HPDE6-E6E7 (cell line): Measurements from ENCODE around the gene NCBP1.
"Not testable (repeated sequence)": the region's sequence is repeated elsewhere in the genome, so short reads cannot be mapped to it uniquely, and the experiment has no call there.

Experiments
- DNase-seq: peaks from one replicate; pipeline ENCODE4 v3.0.0; 2011; ENCODE audit warnings: missing footprints; ENCODE audit errors: extremely low spot score

NCBP1 gene

GRCh38 chr9:97672403-97672802 lies 38.8 kb downstream of the NCBP1 start:
- DNase-seq, result no peak

DNA sequence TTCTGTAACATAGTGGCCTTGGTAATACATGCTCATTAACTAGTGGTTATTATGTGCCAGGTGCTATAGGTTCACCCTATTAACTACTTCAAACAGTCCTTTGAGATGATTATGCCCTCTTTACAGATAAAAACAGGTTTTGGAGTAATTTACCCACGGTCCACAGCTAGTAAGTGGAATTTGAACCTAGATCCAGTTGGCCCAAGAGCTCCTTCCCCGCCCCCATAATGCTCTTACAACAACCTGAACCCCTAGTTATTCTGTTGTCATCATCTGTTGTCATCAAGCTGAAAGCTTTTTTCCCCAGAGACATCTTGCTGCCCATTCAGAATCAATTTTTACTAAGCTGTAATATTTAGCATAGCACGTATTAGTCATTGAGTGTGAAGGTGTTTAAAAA lies 40.3 kb downstream of the NCBP1 start:
- no peak for DNase-seq

DNA sequence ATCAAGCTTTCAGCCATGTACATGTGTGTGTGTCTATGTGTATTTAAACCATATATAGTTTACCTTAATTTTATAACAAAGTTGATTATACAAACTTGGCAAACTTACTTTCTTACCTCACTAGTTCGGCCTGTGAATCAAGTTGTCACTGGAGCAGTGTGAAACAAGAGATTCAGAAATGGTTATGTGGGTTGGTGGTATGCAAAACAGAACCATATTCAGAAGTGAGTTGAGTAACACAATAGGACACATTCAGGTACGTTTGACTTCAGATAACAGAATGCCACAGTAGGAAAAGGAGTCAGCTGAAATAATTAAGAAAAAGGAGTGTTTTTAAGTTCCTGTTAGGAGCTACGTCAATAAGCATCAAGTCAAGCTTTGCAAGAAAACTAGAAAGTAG lies 42.0 kb downstream of the NCBP1 start:
- DNase-seq, result no peak

DNA sequence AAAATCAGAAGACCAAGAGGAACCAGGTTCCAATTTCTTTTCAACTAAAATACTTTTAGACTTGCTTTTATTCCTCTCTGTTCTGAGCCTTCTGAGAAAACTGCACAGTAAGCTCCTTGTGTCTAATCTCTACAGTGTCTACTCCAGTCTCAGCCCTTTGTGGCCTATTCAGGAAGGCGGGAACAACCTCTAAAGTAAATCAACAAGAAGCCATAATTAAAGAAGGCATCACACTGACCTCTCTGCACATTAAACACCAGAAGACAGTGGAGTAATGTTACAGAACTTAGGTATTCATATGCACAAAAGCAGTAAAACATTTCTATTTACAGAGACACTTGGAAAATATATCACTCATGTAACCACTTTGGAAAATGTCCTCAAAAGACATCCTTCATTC lies 48.6 kb downstream of the NCBP1 start:
- DNase-seq, result no peak

- no peak for DNase-seq
Measured at GRCh38 chr9:97688654-97689053, 55.0 kb downstream of the NCBP1 start.

- no peak for DNase-seq
Measured at GRCh38 chr9:97689401-97690180, 56.0 kb downstream of the NCBP1 start.

DNA sequence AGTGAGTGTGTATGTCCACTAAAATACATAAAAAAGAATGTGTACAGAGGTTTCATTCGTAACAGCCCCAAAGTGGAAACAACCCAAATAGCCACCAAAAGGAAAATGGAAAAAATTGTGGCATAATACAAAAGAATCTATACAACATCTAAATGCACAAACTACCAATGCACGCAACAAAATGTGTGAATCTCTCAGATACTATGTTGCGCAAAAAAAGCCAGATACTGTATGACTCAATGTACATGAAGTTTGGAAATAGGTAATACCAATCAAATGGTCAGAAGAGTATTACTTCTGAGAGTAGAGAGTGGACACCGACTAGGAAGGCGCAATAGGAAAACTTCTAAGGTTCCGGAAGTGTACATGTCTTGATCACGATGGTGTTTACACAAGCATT lies 61.1 kb downstream of the NCBP1 start:
- no peak for DNase-seq

DNA sequence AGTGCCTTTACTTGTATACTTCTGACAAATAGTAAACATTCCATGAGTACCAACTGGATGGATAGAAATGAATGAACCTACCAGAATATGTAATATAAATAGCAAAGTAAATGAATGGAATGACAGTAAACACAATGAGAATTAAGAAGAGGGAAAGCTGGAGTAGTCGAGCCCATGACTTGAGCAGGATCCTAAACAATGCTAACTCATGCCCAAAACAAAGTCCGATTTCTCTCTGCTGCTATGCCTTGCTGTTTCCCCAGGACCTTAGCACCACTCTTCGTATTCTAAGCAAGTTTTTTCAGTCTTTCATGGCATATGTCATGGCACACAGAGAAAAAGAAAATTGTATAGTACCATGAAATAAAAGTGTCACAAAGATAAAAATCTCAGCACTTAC lies 61.8 kb downstream of the NCBP1 start:
- DNase-seq, result no peak

GRCh38 chr9:97695995-97696802 lies 62.6 kb downstream of the NCBP1 start:
- DNase-seq, result no peak

DNA sequence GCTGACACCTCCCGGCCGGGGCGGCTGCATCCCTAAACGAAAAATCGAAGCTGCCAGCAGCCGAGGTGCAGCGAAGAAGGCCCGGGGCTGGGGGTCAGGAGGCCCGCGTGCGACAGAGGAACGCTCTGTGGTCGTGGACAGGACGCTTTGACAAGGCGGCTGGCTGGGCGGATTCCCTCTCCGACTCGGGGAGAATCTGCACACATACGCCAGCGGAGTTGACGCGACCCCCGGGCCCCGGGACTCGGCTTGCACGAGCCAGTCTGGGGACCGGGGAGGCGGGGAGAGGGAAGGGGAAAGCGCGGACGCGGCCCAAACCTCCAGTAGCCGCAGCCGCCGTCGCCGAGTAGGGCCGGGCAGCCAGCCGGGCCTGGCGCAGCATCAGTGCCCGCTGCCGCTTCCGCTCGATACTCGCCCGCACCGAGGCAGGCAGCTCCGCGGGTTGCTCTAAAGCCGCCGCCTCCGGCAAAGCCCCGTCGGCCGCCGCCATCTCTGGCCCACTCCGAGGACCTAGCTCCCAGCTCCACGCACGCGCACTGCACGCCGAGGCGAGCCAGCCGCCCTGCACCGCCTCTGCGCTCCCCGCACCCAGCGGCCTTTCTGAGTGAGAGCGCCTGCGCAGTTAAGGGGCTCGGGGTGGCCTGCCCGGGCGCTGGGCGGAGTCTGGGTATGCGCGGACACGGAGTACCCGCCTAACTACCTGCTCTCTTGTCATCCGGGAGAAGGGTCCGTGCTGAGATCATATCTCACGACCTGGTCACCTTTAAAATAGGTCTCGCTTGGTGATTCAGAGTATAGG lies 63.4 kb downstream of the NCBP1 start, which contains the start of gene XPA:
XPA (minus strand) TSS at position 538 of the 799 bp plus-strand sequence; CDS start at position 490, 48 bp downstream.
- peak; percentile 99 for DNase-seq

DNA sequence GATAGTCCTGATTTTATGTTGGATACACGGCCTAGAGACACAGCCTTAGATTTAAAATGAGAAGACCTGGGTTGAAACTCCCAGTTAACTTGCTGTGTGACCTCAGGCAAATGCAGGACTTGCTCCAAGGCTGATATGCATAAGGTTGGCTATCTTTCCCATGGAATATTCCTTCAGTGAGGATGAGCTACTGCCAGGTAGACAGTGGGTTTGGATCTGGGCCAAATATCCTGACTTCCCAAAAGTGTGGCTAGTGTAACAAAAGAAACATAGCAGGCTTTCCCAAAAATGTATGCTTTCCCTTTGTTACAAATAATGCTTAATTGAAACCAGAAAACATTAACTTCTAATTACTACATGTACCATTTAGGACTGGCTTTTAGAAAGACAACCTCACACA lies 64.2 kb downstream of the NCBP1 start:
- no peak for DNase-seq

- no peak for DNase-seq
Measured at GRCh38 chr9:97698865-97699264, 65.2 kb downstream of the NCBP1 start.

DNA sequence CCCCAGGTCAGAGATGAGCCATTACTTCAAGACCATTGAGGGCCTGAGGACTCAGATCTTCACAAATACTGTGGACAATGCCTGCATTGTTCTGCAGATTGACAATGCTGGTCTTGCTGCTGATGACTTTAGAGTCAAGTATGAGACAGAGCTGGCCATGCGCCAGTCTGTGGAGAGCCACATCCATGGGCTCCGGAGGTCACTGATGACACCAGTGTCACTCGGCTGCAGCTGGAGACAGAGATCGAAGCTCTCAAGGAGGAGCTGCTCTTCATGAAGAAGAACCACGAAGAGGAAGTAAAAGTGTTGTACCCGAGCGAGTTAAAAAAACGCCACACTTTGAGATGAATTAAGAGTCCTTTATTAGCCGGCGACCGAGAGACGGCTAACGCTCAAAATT lies 65.7 kb downstream of the NCBP1 start:
- DNase-seq, result not testable (repeated sequence)

DNA sequence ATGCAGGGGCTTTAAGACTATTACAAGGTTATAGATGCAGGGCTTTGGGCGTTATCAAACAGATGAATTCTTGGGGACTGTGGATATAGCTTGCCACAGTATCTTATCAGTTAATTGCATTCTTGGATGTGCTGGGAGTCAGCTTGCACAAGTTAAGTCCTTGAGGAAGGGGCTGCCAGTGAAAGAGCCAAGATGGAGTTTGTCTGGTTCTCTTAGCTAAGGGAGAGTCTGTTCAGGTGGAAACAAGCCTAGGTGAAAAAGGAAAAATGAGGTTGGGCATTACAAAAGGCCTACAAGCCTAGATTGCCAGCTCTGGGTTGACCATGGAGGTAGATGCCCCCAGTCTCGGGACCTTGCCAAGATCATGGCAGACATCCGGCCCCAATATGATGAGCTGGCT lies 66.2 kb downstream of the NCBP1 start:
- DNase-seq, result not testable (repeated sequence)

DNA sequence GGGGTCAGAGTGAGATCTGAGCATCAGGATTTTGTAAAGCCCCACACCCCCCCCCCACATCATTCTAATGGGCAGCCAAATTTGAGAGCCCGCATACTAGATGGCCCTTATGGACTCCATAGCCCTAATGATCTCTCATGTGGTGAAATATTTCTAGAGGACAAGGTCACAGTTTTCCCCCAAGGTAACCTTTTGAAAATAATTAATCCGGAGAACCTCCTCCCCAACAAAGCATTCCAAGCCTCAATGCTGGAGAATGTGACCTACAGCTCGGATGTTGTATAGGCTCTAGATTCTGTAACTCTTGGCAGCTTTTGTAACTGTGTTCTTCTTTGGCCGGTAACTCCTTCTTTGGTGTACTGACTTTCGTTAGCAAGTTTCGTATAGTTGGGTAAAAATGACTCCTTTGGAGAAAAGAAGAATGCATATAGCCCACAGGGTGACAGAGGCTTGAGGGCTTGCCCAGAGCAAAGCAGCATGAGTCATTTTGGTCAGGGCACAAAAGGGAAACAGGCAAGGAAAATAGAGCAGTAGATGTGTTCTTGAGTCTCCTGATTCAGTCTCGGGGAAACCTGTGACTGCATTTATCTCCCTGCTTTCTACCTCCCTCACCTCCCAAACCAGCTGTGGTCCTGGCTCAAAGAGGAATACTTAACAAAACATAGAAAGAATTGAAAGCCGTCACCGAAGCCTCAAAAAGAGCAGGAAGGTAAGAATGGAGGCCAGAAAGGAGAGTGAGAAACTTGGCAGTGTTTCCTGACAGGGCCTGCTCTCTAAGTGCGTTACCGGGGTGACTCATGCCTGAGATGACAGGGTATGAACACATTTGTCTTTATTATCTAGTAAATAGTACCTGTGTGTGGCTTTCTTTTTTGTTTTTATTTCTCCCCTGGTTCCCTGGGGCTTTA lies 70.1 kb downstream of the NCBP1 start:
- DNase-seq, result peak; percentile 69

DNA sequence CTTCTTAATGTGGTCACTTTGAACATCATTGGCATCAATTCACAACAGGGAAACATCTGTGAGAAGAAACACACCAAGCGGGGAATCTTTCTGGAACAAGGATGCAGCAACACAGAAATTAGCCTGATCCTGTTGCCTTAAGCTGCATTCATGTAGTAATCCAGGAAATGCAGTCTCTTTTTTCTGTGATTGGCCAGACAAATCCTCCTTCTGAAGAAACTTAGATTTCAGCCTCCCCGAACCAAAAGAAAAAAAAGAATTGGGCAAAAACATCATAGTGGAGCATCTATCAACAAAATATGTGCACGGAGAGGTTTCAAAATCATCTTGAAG lies 70.7 kb downstream of the NCBP1 start:
- no peak for DNase-seq

- no peak for DNase-seq
Measured at GRCh38 chr9:97704851-97705250, 71.2 kb downstream of the NCBP1 start.

- no peak for DNase-seq
Measured at GRCh38 chr9:97705354-97705950, 71.8 kb downstream of the NCBP1 start.

DNA sequence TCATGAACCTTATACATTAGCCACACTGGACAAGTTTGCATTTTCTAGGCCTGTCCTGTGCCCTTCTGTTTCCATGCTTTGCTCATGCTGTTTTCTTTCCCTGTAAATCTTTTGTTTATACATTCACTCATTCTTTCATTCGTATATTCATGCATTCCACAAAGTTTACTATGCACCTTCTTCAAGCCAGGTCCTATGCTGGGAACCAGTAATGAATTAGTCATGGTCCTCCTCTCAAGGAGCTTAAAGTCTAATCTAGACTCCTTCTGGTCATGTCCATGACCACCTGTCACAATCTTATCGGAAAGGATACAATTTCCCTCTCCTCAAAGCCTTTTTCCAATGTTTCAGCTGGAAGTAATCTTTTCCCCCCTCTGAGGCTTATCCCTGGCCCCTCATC lies 72.6 kb downstream of the NCBP1 start:
- DNase-seq, result no peak

GRCh38 chr9:97710356-97711222 lies 77.0 kb downstream of the NCBP1 start:
- DNase-seq, result peak; percentile 70
